Measurements from ENCODE around the gene OR1F1. TPM values are rescaled to one million over a fixed set of nuclear protein-coding genes. Genes with fewer than 3 reads are reported as not detected.

Gene OR1F1
- total and polyA plus RNA-seq, 11 donors: not detected

- peaks cover 0 to 41% (median 15%) of the 10 kb centered on the region in 12 donors for H3K4me1 ChIP-seq
- no peak overlapping the region for H3K27ac ChIP-seq
- 7% methylated on average over 24 of the region's 24 CpGs for WGBS, 4 donors
- peaks cover 57 to 100% (median 94%) of the 10 kb centered on the region in 9 donors for H3K27me3 ChIP-seq
- no peak overlapping the region for H3K4me3 ChIP-seq
- TF ChIP-seq POLR2A (IDR thresholded peaks at IDR 0.05) (no peak), CTCF (IDR thresholded peaks at IDR 0.05) (no peak)
- intact Hi-C loops (cut with DNase I): no loop called here
- DNase-seq (peak in 1 of 5 donors; percentile 37), ATAC-seq (no peak)
- no peaks in the 10 kb centered on the region for H3K9me3 ChIP-seq
- no peaks in the 10 kb centered on the region for H3K36me3 ChIP-seq
Measured at GRCh38 chr16:3173892-3174617, 13.9 kb upstream of the OR1F1 start.

- H3K27me3 ChIP-seq: peaks cover 59 to 100% (median 95%) of the 10 kb centered on the region in 9 donors
- no peak overlapping the region for H3K27ac ChIP-seq
- 17 to 23% (median 22%) methylated on average over 28 of the region's 28 CpGs for WGBS, 4 donors
- peak in 1 of 5 donors; percentile 14 for DNase-seq
- TF ChIP-seq CTCF (IDR thresholded peaks at IDR 0.05) (no peak), POLR2A (IDR thresholded peaks at IDR 0.05) (no peak)
- peaks cover 0 to 41% (median 15%) of the 10 kb centered on the region in 12 donors for H3K4me1 ChIP-seq
- no peak overlapping the region for H3K4me3 ChIP-seq
- H3K9me3 ChIP-seq: no peaks in the 10 kb centered on the region
- no peak for ATAC-seq
- no peaks in the 10 kb centered on the region for H3K36me3 ChIP-seq
- intact Hi-C loops (cut with DNase I): no loop called here
Measured at GRCh38 chr16:3174618-3175148, 13.3 kb upstream of the OR1F1 start.

- Histone ChIP-seq H3K36me3 (no peaks in the 10 kb centered on the region), H3K9me3 (no peaks in the 10 kb centered on the region), H3K4me1 (peaks cover 0 to 36% (median 13%) of the 10 kb centered on the region in 12 donors), H3K27ac (no peak overlapping the region), H3K4me3 (no peak overlapping the region), H3K27me3 (peaks cover 54 to 100% (median 95%) of the 10 kb centered on the region in 9 donors)
- no peak for DNase-seq
- ATAC-seq: no peak
- 12 to 17% (median 14%) methylated on average over 20 to 39 of the region's 39 CpGs for WGBS, 4 donors
- TF ChIP-seq CTCF (IDR thresholded peaks at IDR 0.05): no peak
- no peak for TF ChIP-seq POLR2A (IDR thresholded peaks at IDR 0.05)
- intact Hi-C loops (cut with DNase I): no loop called here
Measured at GRCh38 chr16:3175157-3176093, 12.6 kb upstream of the OR1F1 start.
